NCI-H460 (cell line): ENCODE data around the gene SPACA9. TPM values are rescaled to one million over a fixed set of nuclear protein-coding genes. Genes with fewer than 3 reads are reported as not detected.

ENCODE experiments used
- DNase-seq: peaks from one replicate; pipeline ENCODE4 v3.0.0-alpha.2; 2016; ENCODE audit warnings: low read depth; ENCODE audit errors: extremely low read depth
- total RNA-seq: library from RNA; depleted of rRNA; stranded (reverse); fragments of >200 nt; shearing (Covaris generic); gene quantifications from 2 replicates; pipeline ENCODE4 v1.2.3, GENCODE V29; 2014

Gene SPACA9
- total RNA-seq, 1 experiment from 2014 or later, result 7.9 TPM

GRCh38 chr9:132888151-132888550 is 9.5 kb downstream of the SPACA9 start:
- DNase-seq, result no peak

- DNase-seq, result no peak
Measured at GRCh38 chr9:132892400-132892799, 13.7 kb downstream of the SPACA9 start.

DNA sequence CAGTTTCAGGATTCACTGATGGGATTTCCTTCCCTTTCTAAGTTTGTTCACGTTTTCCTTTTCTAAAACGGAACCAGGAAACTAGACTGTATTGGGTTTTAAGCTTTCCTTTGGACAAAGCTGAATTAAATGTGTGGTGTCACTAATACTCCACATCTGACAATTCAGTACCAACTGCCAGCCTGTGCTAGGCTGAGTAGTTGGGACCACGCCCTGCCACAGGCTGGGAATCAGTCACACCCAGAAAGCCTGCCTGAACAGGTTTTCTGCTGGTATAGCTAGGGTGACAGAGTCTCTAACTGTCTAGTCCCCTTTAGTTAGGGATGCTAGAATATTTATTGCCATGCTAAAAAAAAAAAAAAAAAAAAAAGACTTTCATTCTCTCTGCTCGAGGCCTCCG is 15.6 kb downstream of the SPACA9 start:
- no peak for DNase-seq

- no peak for DNase-seq
Measured at GRCh38 chr9:132894862-132895835, 16.5 kb downstream of the SPACA9 start.

GRCh38 chr9:132896264-132896663 is 17.6 kb downstream of the SPACA9 start:
- DNase-seq, result no peak

DNA sequence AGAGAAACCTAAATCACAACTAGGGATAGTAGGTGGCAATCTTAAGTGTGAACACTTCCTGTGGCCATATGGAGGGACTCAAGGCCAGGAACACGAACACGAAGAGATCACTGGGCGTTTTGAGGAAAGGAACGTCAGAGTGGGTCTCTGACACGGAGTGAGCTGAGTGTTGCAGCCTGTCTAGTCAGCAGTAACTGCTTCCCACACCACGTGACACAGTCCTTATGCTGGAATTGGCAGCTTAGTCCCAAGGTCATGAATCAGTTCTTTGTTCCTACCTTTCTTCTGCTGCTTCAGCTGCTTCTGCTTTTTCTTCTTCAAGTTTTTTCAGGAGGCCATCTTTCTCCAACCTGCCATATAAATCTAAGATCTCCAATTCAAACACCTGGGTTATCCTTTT is 18.2 kb downstream of the SPACA9 start:
- DNase-seq, result no peak

DNA sequence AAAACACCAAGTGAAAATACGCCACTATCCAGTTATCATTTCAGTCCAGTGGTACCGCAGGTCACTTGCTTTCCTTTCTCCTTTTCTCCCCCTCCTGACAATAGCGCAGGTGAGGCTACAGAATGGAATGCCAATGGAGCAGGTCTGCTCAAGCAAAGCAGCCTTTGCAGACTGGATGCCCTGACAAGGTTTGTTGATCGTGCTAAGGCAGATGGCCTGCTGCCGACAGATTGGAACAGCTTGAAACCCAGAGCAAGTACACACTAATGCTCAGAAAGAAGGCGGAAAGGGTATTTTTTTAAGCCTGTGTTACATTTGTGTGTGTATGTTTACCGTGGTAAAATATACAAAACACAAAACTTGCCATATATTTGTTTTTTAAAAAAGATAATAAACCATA is 19.4 kb downstream of the SPACA9 start:
- DNase-seq, result no peak

- DNase-seq, result peak; percentile 76
Measured at GRCh38 chr9:132901858-132902831, 23.4 kb downstream of the SPACA9 start.

GRCh38 chr9:132903574-132904492 is 25.1 kb downstream of the SPACA9 start:
- no peak for DNase-seq

GRCh38 chr9:132905726-132906125 is 27.0 kb downstream of the SPACA9 start:
- no peak for DNase-seq

DNA sequence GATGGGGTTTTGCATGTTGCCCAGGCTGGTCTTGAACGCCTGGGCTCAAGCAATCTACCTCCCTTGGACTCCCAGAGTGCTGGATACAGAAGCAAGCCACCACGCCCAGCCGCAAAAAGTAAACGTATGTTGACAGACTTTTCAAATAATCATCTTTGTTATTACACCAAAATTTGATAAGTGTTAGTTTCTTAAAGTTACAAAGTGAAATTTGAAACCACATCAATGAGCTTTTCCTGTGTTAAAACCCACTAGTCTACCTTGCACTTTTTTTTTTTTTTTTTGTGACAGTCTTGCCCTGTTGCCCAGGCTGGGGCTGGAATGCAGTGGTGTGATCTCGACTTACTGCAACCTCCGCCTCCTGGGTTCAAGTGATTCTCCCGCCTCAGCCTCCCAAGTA is 29.9 kb downstream of the SPACA9 start:
- no peak for DNase-seq

DNA sequence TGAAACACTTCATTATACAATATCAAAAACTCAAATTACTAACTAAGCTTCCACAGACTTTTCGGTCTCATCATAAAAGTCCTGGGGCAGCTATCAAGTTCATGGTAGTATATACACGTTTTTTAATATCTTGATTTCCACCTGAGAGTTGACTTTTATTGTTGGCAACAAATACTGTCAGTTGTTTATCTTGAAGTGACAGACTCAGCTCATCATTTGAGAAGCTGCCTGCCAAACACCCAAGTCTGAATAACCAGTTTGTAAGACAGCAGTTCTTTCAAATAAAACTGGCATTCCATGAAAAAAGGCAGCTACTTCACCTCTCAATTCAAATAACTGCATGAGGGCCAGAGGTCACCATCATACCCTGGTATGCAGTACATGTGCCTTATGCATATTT is 30.6 kb downstream of the SPACA9 start:
- DNase-seq, result no peak

- no peak for DNase-seq
Measured at GRCh38 chr9:132910376-132910775, 31.7 kb downstream of the SPACA9 start.

- DNase-seq, result no peak
Measured at GRCh38 chr9:132912131-132912530, 33.4 kb downstream of the SPACA9 start.

- no peak for DNase-seq
Measured at GRCh38 chr9:132914924-132915323, 36.2 kb downstream of the SPACA9 start.

GRCh38 chr9:132919614-132920268 is 41.0 kb downstream of the SPACA9 start:
- no peak for DNase-seq

- DNase-seq, result no peak
Measured at GRCh38 chr9:132923346-132923902, 44.7 kb downstream of the SPACA9 start.

DNA sequence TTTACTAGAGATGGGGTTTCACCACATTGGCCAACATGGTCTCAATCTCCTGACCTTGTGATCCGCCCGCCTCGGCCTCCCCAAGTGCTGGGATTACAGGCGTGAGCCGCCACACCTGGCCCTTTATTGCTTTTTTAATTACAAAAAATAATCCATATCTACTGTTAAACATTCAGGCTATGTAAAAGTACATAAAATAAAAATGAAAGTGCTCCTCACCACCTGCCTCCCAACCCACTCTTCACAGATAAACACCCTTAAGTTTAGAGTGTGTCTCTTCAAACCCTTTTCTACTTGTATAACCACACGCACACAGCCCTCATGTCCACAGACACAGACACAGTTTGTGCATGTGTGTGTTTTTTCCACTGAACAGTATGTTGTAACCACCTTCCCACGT is 49.0 kb downstream of the SPACA9 start:
- no peak for DNase-seq

- no peak for DNase-seq
Measured at GRCh38 chr9:132931178-132931735, 52.6 kb downstream of the SPACA9 start.
